Articular chondrocyte of knee joint (primary cell): ENCODE results near the gene DENND5B. TPM values are rescaled to one million over a fixed set of nuclear protein-coding genes. Genes with fewer than 3 reads are reported as not detected.

ENCODE experiments used
- small RNA-seq: library from RNA; depleted of rRNA; stranded (forward); fragments of <200 nt; gene quantifications from one replicate; pipeline ENCODE3, GENCODE V24; 2012
- total RNA-seq: library from RNA; depleted of rRNA; stranded (reverse); fragments of >200 nt; gene quantifications from 2 replicates; pipeline ENCODE4 v1.2.3, GENCODE V29; 2012

Gene DENND5B
- 27.6 and 28.5 TPM in 2 replicates for total RNA-seq

DNA sequence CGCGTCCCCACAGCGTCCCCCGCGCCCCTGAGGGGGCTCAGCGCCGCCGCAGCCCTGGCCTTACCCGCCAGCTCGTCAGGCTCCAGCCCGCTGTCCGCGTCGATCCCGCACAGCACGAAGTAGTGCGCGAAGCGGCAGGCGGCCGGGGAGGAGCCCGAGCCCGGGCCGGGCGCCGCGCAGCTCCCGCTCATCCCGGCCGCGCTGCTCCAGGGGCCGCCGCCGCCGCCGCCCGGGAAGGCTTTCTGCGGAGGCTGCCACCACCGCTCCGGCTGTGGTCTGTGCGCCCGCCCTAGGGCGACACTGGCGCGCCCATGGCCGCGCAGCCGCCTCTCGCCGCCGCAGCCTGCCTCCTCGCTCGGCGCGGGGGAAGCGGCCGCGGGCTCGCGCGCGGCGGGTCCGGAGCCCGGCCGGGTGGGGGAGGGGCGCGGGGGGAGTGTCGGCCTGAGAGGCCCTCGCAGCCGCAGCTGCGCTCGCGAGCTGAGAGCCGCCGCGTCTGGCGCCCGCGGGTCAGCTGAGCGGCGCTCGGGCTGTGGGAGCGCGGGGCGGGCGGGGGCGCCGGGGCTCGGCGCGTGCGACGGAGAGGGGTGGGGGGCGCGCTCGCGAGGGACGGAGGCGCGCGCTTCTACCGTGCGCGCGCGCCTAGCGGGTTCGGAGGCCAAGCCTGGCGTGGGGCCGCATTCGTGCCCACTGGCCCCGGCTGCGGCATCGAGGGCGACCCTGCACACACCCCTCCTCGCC lies at the start of gene DENND5B:
Gene DENND5B, minus strand, starts transcription at position 495 of the 738 bp plus-strand sequence. Its CDS starts 304 bp downstream, at position 191.

Small RNAs within 50 kb of the gene (small RNA-seq; reads per million reads assigned to genes)
- gene RF00019 (not detected), gene RF00026 (not detected), gene RNU5F-4P (not detected), gene RNU6-618P (not detected), gene RPL31P50 (not detected)

Other genes with a start within 250 kb of the DENND5B start
- 6.0 and 6.4 TPM in 2 replicates for gene ETFBKMT, start 68.6 kb upstream of the DENND5B start, total RNA-seq
- 3.8 and 4.2 TPM in 2 replicates for gene AMN1, start 137.9 kb upstream of the DENND5B start, total RNA-seq